ENCODE measurements around the gene OPN3.

- TF ChIP-seq TAF1 (IDR thresholded peaks at IDR 0.05; ENCODE audit: low read depth, low read length) (no peak), POLR2AphosphoS5 (IDR thresholded peaks at IDR 0.05; ENCODE audit: low read depth, low read length) (no peak), POLR2A (IDR thresholded peaks at IDR 0.05; ENCODE audit: low read depth, low read length) (no peak), SPI1 (IDR thresholded peaks at IDR 0.05; ENCODE audit: low read depth, low read length) (no peak), PAX5 (IDR thresholded peaks at IDR 0.05; ENCODE audit: insufficient read depth, low read length, severe bottlenecking) (no peak)
Measured at GRCh38 chr1:241644259-241644658, 4.1 kb upstream of the OPN3 start.

Measured in GM12891 (cell line).